WTC11 (cell line): ENCODE measurements around the gene RAPGEF3. TPM values are rescaled to one million over a fixed set of nuclear protein-coding genes. Genes with fewer than 3 reads are reported as not detected.

Experiments
- ATAC-seq: fragments of 200-7000 bp; cut with Tn5 transposase; 2 replicates; pipeline ENCODE4 v1.10.0; 2021; ENCODE audit warnings: mild to moderate bottlenecking, moderate library complexity
- CTCF ChIA-PET: fragments of 300-600 bp; sonication (Branson Sonifier 250); formaldehyde crosslinking; loops from one replicate; lab custom pipeline; 2021; ENCODE audit warnings: antibody characterized with exemption; lab: Charles Lee
- POLR2A ChIA-PET: fragments of 350-600 bp; sonication (Branson Sonifier 250); formaldehyde crosslinking; loops from one replicate; lab custom pipeline; 2021; ENCODE audit warnings: antibody characterized with exemption; lab: Charles Lee
- DNase-seq: peaks from one replicate; pipeline ENCODE4 v3.0.0; 2021; ENCODE audit warnings: low spot score
- H3K27ac Mint-ChIP-seq: 2 replicates; pipeline ENCODE4 v1.8.0; 2021; ENCODE audit warnings: mixed read lengths
- H3K27me3 Mint-ChIP-seq: 2 replicates; pipeline ENCODE4 v1.8.0; 2021; ENCODE audit warnings: low read depth, mild to moderate bottlenecking, moderate library complexity, mixed read lengths
- H3K36me3 Mint-ChIP-seq: 2 replicates; pipeline ENCODE4 v1.8.0; 2021; ENCODE audit warnings: mixed read lengths
- H3K4me1 Mint-ChIP-seq: 2 replicates; pipeline ENCODE4 v1.8.0; 2022; ENCODE audit warnings: mixed read lengths
- H3K4me3 Mint-ChIP-seq: 2 replicates; pipeline ENCODE4 v1.8.0; 2021; ENCODE audit warnings: mild to moderate bottlenecking, moderate library complexity, mixed read lengths
- H3K9me3 Mint-ChIP-seq: 2 replicates; pipeline ENCODE4 v1.8.0; 2021; ENCODE audit warnings: mixed read lengths
- EMX1 ChIP-seq: fragments of 250-450 bp; sonication (Bioruptor Pico); IDR thresholded peaks from 2 replicates; pipeline ENCODE4 v1.8.0; 2021; ENCODE audit warnings: mild to moderate bottlenecking
- GTF2I ChIP-seq: fragments of 250-450 bp; sonication (Bioruptor Pico); conservative IDR thresholded peaks from 2 replicates; pipeline ENCODE4 v1.4.0; 2021; ENCODE audit warnings: mild to moderate bottlenecking
- RELA ChIP-seq: sonication (generic); formaldehyde crosslinking; IDR thresholded peaks from 2 replicates; pipeline ENCODE4 v1.8.1; 2022; ENCODE audit warnings: missing genetic modification reagents, mild to moderate bottlenecking, borderline replicate concordance
- RORB ChIP-seq: fragments of 250-450 bp; sonication (Bioruptor Pico); IDR thresholded peaks from 2 replicates; pipeline ENCODE4 v1.9.0; 2021; ENCODE audit warnings: mild to moderate bottlenecking
- TEAD4 ChIP-seq: sonication (generic); formaldehyde crosslinking; IDR thresholded peaks from 2 replicates; pipeline ENCODE4 v1.8.0; 2022; ENCODE audit warnings: mild to moderate bottlenecking, missing genetic modification reagents
- ZNF121 ChIP-seq: sonication (generic); formaldehyde crosslinking; IDR thresholded peaks from 2 replicates; pipeline ENCODE4 v1.8.0; 2023; ENCODE audit warnings: missing genetic modification reagents
- ZNF219 ChIP-seq: sonication (generic); formaldehyde crosslinking; IDR thresholded peaks from 2 replicates; pipeline ENCODE4 v1.8.0; 2023; ENCODE audit warnings: missing genetic modification reagents, mild to moderate bottlenecking, borderline replicate concordance
- total RNA-seq: library from RNA; stranded (reverse); gene quantifications from 3 replicates; pipeline ENCODE4 v1.2.3, GENCODE V29; 2021
- TF ChIP-seq, protein P1 (sequence below): sonication (generic); formaldehyde crosslinking; IDR thresholded peaks from 2 replicates; pipeline ENCODE4 v1.8.1; 2022; ENCODE audit warnings: mild to moderate bottlenecking, missing genetic modification reagents, moderate library complexity, borderline replicate concordance
- TF ChIP-seq, protein P2 (sequence below): sonication (generic); formaldehyde crosslinking; IDR thresholded peaks from 2 replicates; pipeline ENCODE4 v1.8.0; 2022; ENCODE audit warnings: mild to moderate bottlenecking, missing genetic modification reagents
- TF ChIP-seq, protein P3 (sequence below): sonication (generic); formaldehyde crosslinking; IDR thresholded peaks from 2 replicates; pipeline ENCODE4 v1.8.1; 2023; ENCODE audit warnings: mild to moderate bottlenecking, missing genetic modification reagents, moderate library complexity
- TF ChIP-seq, protein P4 (sequence below): sonication (generic); formaldehyde crosslinking; IDR thresholded peaks from 2 replicates; pipeline ENCODE4 v1.8.1; 2022; ENCODE audit warnings: low read depth, mild to moderate bottlenecking, moderate library complexity, missing genetic modification reagents, borderline replicate concordance
- TF ChIP-seq, protein P5 (sequence below): sonication (generic); formaldehyde crosslinking; IDR thresholded peaks from 2 replicates; pipeline ENCODE4 v1.8.0; 2023; ENCODE audit warnings: missing genetic modification reagents, mild to moderate bottlenecking, borderline replicate concordance
- TF ChIP-seq, protein P6 (sequence below): sonication (generic); formaldehyde crosslinking; IDR thresholded peaks from 2 replicates; pipeline ENCODE4 v1.8.0; 2023; ENCODE audit warnings: missing genetic modification reagents
- TF ChIP-seq, protein P7 (sequence below): fragments of 250-450 bp; sonication (Bioruptor Pico); IDR thresholded peaks from 2 replicates; pipeline ENCODE4 v1.9.0; 2021; ENCODE audit warnings: moderate library complexity, mild to moderate bottlenecking, inconsistent platforms, borderline replicate concordance
- TF ChIP-seq, protein P8 (sequence below): sonication (generic); formaldehyde crosslinking; IDR thresholded peaks from 2 replicates; pipeline ENCODE4 v1.8.0; 2023; ENCODE audit warnings: mild to moderate bottlenecking, missing genetic modification reagents
- TF ChIP-seq, protein P9 (sequence below): fragments of 250-450 bp; sonication (Bioruptor Pico); IDR thresholded peaks from 2 replicates; pipeline ENCODE4 v1.9.0; 2021; ENCODE audit warnings: mild to moderate bottlenecking, borderline replicate concordance
- TF ChIP-seq, protein P10 (sequence below): sonication (generic); formaldehyde crosslinking; conservative IDR thresholded peaks from 2 replicates; pipeline ENCODE4 v1.8.1; 2022; ENCODE audit warnings: mild to moderate bottlenecking, missing genetic modification reagents

RAPGEF3 gene
- total RNA-seq, 1 experiment from 2014 or later = 13.3 TPM

DNA sequence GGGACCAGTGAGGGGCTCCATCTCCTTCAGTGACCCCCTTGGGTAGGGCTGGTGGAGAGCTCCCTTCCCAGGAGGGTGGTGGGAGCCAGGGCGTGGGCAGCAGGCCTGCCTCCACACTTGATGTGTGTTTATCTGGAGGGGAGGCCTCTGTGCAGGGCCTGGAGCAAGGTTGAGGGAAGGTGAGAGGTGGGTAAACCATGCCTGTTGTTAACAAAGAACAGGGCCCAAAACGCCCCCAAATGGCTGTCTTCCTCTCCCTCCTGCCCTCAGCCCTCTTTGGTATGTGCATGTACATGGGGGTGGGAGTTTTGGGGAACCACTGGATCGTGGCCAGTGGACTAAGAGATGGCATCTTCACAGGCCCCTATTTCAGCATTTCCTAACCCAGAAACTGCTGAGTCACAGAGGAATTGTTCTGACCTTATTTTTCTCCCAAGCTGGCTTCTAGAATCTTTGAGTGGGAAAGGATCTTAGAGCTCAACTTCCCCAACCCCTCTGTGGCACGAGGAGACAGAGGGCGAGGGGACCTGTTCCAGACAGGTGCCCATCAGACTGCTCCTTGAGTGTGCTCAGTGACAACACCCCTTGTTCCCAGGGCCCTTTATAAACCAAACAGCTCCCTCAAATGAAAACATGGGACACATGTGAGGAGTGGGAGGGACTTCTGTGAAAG is 17.9 kb upstream of the RAPGEF3 start:
- POLR2A ChIA-PET = interaction anchor here (1.2 to 4.3 kb wide), 2 partner anchors 9 to 33 kb away, joined by 4 to 17 read pairs; no protein-coding TSS in a partner anchor
- H3K4me1 Mint-ChIP-seq = peaks cover 47% of the 10 kb centered on the region
- no peak for DNase-seq
- H3K27me3 Mint-ChIP-seq = peaks cover 27% of the 10 kb centered on the region
- H3K27ac Mint-ChIP-seq = no peak overlapping the region
- no peak for ATAC-seq
- CTCF ChIA-PET = interaction anchor here (0.7 to 19.3 kb wide), 7 partner anchors 9 to 62 kb away, joined by 4 to 735 read pairs (median 58); partner anchors contain the start of gene RAPGEF3
- H3K4me3 Mint-ChIP-seq = no peak overlapping the region
- no peaks in the 10 kb centered on the region for H3K9me3 Mint-ChIP-seq
- H3K36me3 Mint-ChIP-seq = no peaks in the 10 kb centered on the region
- TF ChIP-seq ZNF121 = no peak
- TF ChIP-seq, protein P1, sequence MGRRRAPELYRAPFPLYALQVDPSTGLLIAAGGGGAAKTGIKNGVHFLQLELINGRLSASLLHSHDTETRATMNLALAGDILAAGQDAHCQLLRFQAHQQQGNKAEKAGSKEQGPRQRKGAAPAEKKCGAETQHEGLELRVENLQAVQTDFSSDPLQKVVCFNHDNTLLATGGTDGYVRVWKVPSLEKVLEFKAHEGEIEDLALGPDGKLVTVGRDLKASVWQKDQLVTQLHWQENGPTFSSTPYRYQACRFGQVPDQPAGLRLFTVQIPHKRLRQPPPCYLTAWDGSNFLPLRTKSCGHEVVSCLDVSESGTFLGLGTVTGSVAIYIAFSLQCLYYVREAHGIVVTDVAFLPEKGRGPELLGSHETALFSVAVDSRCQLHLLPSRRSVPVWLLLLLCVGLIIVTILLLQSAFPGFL (CRISPR knock-in tag) = no peak
- TF ChIP-seq, protein P2, sequence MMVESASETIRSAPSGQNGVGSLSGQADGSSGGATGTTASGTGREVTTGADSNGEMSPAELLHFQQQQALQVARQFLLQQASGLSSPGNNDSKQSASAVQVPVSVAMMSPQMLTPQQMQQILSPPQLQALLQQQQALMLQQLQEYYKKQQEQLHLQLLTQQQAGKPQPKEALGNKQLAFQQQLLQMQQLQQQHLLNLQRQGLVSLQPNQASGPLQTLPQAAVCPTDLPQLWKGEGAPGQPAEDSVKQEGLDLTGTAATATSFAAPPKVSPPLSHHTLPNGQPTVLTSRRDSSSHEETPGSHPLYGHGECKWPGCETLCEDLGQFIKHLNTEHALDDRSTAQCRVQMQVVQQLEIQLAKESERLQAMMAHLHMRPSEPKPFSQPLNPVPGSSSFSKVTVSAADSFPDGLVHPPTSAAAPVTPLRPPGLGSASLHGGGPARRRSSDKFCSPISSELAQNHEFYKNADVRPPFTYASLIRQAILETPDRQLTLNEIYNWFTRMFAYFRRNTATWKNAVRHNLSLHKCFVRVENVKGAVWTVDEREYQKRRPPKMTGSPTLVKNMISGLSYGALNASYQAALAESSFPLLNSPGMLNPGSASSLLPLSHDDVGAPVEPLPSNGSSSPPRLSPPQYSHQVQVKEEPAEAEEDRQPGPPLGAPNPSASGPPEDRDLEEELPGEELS (CRISPR knock-in tag) = no peak
- TF ChIP-seq, protein P3, sequence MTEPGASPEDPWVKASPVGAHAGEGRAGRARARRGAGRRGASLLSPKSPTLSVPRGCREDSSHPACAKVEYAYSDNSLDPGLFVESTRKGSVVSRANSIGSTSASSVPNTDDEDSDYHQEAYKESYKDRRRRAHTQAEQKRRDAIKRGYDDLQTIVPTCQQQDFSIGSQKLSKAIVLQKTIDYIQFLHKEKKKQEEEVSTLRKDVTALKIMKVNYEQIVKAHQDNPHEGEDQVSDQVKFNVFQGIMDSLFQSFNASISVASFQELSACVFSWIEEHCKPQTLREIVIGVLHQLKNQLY (CRISPR knock-in tag) = no peak
- TF ChIP-seq, protein P4, sequence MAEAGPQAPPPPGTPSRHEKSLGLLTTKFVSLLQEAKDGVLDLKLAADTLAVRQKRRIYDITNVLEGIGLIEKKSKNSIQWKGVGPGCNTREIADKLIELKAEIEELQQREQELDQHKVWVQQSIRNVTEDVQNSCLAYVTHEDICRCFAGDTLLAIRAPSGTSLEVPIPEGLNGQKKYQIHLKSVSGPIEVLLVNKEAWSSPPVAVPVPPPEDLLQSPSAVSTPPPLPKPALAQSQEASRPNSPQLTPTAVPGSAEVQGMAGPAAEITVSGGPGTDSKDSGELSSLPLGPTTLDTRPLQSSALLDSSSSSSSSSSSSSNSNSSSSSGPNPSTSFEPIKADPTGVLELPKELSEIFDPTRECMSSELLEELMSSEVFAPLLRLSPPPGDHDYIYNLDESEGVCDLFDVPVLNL = no peak
- TF ChIP-seq ZNF219 (CRISPR knock-in tag) = no peak
- TF ChIP-seq, protein P5, sequence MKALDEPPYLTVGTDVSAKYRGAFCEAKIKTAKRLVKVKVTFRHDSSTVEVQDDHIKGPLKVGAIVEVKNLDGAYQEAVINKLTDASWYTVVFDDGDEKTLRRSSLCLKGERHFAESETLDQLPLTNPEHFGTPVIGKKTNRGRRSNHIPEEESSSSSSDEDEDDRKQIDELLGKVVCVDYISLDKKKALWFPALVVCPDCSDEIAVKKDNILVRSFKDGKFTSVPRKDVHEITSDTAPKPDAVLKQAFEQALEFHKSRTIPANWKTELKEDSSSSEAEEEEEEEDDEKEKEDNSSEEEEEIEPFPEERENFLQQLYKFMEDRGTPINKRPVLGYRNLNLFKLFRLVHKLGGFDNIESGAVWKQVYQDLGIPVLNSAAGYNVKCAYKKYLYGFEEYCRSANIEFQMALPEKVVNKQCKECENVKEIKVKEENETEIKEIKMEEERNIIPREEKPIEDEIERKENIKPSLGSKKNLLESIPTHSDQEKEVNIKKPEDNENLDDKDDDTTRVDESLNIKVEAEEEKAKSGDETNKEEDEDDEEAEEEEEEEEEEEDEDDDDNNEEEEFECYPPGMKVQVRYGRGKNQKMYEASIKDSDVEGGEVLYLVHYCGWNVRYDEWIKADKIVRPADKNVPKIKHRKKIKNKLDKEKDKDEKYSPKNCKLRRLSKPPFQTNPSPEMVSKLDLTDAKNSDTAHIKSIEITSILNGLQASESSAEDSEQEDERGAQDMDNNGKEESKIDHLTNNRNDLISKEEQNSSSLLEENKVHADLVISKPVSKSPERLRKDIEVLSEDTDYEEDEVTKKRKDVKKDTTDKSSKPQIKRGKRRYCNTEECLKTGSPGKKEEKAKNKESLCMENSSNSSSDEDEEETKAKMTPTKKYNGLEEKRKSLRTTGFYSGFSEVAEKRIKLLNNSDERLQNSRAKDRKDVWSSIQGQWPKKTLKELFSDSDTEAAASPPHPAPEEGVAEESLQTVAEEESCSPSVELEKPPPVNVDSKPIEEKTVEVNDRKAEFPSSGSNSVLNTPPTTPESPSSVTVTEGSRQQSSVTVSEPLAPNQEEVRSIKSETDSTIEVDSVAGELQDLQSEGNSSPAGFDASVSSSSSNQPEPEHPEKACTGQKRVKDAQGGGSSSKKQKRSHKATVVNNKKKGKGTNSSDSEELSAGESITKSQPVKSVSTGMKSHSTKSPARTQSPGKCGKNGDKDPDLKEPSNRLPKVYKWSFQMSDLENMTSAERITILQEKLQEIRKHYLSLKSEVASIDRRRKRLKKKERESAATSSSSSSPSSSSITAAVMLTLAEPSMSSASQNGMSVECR = no peak
- TF ChIP-seq RORB = no peak
- TF ChIP-seq, protein P6, sequence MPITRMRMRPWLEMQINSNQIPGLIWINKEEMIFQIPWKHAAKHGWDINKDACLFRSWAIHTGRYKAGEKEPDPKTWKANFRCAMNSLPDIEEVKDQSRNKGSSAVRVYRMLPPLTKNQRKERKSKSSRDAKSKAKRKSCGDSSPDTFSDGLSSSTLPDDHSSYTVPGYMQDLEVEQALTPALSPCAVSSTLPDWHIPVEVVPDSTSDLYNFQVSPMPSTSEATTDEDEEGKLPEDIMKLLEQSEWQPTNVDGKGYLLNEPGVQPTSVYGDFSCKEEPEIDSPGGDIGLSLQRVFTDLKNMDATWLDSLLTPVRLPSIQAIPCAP (CRISPR knock-in tag) = no peak
- TF ChIP-seq, protein P7, sequence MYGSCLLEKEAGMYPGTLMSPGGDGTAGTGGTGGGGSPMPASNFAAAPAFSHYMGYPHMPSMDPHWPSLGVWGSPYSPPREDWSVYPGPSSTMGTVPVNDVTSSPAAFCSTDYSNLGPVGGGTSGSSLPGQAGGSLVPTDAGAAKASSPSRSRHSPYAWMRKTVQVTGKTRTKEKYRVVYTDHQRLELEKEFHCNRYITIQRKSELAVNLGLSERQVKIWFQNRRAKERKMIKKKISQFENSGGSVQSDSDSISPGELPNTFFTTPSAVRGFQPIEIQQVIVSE (CRISPR knock-in tag) = no peak
- TF ChIP-seq EMX1 (CRISPR knock-in tag) = no peak
- TF ChIP-seq, protein P8, sequence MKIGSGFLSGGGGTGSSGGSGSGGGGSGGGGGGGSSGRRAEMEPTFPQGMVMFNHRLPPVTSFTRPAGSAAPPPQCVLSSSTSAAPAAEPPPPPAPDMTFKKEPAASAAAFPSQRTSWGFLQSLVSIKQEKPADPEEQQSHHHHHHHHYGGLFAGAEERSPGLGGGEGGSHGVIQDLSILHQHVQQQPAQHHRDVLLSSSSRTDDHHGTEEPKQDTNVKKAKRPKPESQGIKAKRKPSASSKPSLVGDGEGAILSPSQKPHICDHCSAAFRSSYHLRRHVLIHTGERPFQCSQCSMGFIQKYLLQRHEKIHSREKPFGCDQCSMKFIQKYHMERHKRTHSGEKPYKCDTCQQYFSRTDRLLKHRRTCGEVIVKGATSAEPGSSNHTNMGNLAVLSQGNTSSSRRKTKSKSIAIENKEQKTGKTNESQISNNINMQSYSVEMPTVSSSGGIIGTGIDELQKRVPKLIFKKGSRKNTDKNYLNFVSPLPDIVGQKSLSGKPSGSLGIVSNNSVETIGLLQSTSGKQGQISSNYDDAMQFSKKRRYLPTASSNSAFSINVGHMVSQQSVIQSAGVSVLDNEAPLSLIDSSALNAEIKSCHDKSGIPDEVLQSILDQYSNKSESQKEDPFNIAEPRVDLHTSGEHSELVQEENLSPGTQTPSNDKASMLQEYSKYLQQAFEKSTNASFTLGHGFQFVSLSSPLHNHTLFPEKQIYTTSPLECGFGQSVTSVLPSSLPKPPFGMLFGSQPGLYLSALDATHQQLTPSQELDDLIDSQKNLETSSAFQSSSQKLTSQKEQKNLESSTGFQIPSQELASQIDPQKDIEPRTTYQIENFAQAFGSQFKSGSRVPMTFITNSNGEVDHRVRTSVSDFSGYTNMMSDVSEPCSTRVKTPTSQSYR = no peak
- TF ChIP-seq, protein P9, sequence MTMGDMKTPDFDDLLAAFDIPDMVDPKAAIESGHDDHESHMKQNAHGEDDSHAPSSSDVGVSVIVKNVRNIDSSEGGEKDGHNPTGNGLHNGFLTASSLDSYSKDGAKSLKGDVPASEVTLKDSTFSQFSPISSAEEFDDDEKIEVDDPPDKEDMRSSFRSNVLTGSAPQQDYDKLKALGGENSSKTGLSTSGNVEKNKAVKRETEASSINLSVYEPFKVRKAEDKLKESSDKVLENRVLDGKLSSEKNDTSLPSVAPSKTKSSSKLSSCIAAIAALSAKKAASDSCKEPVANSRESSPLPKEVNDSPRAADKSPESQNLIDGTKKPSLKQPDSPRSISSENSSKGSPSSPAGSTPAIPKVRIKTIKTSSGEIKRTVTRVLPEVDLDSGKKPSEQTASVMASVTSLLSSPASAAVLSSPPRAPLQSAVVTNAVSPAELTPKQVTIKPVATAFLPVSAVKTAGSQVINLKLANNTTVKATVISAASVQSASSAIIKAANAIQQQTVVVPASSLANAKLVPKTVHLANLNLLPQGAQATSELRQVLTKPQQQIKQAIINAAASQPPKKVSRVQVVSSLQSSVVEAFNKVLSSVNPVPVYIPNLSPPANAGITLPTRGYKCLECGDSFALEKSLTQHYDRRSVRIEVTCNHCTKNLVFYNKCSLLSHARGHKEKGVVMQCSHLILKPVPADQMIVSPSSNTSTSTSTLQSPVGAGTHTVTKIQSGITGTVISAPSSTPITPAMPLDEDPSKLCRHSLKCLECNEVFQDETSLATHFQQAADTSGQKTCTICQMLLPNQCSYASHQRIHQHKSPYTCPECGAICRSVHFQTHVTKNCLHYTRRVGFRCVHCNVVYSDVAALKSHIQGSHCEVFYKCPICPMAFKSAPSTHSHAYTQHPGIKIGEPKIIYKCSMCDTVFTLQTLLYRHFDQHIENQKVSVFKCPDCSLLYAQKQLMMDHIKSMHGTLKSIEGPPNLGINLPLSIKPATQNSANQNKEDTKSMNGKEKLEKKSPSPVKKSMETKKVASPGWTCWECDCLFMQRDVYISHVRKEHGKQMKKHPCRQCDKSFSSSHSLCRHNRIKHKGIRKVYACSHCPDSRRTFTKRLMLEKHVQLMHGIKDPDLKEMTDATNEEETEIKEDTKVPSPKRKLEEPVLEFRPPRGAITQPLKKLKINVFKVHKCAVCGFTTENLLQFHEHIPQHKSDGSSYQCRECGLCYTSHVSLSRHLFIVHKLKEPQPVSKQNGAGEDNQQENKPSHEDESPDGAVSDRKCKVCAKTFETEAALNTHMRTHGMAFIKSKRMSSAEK (CRISPR knock-in tag) = no peak
- TF ChIP-seq, protein P10, sequence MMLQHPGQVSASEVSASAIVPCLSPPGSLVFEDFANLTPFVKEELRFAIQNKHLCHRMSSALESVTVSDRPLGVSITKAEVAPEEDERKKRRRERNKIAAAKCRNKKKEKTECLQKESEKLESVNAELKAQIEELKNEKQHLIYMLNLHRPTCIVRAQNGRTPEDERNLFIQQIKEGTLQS (CRISPR knock-in tag) = no peak
- no peak for TF ChIP-seq TEAD4 (CRISPR knock-in tag)
- no peak for TF ChIP-seq GTF2I (CRISPR knock-in tag)
- TF ChIP-seq RELA (CRISPR knock-in tag) = no peak
